ENCODE measurements around the gene TCF7L1. TPM values are rescaled to one million over a fixed set of nuclear protein-coding genes. Genes with fewer than 3 reads are reported as not detected.

The TCF7L1 gene
- total and polyA plus RNA-seq, 9 of the 15 experiments (the other 6 are each of a cell fraction or from before 2014, with no cell fraction given) = 0.03 to 0.11 (median 0.07) TPM; not detected in 5

DNA sequence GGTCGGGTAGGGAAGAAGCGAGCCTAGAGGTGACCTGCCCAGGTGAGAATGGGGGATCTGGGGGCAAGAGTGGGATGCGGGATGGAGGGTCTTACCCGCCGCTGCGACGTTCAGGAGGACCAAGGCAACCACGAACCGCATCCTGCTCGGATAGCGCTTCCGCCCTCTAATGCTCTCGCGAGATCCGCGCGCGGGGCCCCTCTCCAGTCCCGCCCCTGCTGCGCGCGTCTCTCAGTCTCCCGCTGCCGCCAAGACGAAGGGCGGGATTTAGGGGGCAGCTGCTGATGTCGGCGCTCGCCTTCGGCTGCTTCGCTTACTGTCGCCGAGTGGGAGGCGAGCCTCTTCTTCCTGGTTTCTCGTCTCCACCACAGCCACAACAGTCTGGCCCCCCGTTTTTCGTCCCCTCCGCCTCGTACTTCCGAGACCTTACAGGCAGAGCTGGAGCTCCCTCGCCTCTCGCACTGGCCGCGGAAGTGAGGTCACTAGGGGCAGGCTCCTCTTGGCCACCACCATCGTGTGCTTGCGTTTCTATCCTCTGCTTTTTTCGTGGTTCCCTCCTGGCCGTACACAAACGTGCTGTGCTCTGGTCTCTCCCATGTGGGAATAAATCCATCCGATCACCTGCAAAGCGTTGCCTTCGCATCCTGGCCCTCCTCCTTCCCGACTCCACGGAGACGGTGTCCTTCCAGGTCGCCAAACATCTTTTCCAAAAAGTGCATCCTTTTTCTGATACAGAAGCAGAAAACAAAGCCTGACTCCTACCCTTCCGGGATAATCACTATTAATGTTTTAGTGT is 194.8 kb downstream of the TCF7L1 start, which contains the start of gene TGOLN2 (continued):
- TF ChIP-seq ZNF586 (CRISPR knock-in tag; conservative IDR thresholded peaks at IDR 0.05) = no peak
- TF ChIP-seq, protein P1, sequence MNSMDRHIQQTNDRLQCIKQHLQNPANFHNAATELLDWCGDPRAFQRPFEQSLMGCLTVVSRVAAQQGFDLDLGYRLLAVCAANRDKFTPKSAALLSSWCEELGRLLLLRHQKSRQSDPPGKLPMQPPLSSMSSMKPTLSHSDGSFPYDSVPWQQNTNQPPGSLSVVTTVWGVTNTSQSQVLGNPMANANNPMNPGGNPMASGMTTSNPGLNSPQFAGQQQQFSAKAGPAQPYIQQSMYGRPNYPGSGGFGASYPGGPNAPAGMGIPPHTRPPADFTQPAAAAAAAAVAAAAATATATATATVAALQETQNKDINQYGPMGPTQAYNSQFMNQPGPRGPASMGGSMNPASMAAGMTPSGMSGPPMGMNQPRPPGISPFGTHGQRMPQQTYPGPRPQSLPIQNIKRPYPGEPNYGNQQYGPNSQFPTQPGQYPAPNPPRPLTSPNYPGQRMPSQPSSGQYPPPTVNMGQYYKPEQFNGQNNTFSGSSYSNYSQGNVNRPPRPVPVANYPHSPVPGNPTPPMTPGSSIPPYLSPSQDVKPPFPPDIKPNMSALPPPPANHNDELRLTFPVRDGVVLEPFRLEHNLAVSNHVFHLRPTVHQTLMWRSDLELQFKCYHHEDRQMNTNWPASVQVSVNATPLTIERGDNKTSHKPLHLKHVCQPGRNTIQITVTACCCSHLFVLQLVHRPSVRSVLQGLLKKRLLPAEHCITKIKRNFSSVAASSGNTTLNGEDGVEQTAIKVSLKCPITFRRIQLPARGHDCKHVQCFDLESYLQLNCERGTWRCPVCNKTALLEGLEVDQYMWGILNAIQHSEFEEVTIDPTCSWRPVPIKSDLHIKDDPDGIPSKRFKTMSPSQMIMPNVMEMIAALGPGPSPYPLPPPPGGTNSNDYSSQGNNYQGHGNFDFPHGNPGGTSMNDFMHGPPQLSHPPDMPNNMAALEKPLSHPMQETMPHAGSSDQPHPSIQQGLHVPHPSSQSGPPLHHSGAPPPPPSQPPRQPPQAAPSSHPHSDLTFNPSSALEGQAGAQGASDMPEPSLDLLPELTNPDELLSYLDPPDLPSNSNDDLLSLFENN (IDR thresholded peaks at IDR 0.05; ENCODE audit: low read depth in 2 of 2, low read length in 2 of 2) = peak in 1 of 2 experiments; percentile 48; a peak in 1 of 4 replicates
- TF ChIP-seq BHLHE40 (IDR thresholded peaks at IDR 0.05; ENCODE audit: low read length) = 0 out of 2 replicates have a peak, but pooled peaks have one; percentile 8
- TF ChIP-seq PCBP2 (IDR thresholded peaks at IDR 0.05; ENCODE audit: low read depth, low read length, poor library complexity, severe bottlenecking) = no peak
- no peak for TF ChIP-seq ZNF76 (CRISPR knock-in tag; IDR thresholded peaks at IDR 0.05; ENCODE audit: borderline replicate concordance)
- TF ChIP-seq, protein P2, sequence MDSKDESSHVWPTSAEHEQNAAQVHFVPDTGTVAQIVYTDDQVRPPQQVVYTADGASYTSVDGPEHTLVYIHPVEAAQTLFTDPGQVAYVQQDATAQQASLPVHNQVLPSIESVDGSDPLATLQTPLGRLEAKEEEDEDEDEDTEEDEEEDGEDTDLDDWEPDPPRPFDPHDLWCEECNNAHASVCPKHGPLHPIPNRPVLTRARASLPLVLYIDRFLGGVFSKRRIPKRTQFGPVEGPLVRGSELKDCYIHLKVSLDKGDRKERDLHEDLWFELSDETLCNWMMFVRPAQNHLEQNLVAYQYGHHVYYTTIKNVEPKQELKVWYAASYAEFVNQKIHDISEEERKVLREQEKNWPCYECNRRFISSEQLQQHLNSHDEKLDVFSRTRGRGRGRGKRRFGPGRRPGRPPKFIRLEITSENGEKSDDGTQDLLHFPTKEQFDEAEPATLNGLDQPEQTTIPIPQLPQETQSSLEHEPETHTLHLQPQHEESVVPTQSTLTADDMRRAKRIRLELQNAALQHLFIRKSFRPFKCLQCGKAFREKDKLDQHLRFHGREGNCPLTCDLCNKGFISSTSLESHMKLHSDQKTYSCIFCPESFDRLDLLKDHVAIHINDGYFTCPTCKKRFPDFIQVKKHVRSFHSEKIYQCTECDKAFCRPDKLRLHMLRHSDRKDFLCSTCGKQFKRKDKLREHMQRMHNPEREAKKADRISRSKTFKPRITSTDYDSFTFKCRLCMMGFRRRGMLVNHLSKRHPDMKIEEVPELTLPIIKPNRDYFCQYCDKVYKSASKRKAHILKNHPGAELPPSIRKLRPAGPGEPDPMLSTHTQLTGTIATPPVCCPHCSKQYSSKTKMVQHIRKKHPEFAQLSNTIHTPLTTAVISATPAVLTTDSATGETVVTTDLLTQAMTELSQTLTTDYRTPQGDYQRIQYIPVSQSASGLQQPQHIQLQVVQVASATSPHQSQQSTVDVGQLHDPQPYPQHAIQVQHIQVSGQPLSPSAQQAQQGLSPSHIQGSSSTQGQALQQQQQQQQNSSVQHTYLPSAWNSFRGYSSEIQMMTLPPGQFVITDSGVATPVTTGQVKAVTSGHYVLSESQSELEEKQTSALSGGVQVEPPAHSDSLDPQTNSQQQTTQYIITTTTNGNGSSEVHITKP (IDR thresholded peaks at IDR 0.05; ENCODE audit: partially characterized antibody) = peak; percentile 50
- no peak for TF ChIP-seq CHD1 (IDR thresholded peaks at IDR 0.05; ENCODE audit: low read length)
- 0 out of 2 replicates have a peak, but pooled peaks have one; percentile 4 for TF ChIP-seq KLF6 (CRISPR knock-in tag; IDR thresholded peaks at IDR 0.05; ENCODE audit: borderline replicate concordance)
- TF ChIP-seq, protein P3, sequence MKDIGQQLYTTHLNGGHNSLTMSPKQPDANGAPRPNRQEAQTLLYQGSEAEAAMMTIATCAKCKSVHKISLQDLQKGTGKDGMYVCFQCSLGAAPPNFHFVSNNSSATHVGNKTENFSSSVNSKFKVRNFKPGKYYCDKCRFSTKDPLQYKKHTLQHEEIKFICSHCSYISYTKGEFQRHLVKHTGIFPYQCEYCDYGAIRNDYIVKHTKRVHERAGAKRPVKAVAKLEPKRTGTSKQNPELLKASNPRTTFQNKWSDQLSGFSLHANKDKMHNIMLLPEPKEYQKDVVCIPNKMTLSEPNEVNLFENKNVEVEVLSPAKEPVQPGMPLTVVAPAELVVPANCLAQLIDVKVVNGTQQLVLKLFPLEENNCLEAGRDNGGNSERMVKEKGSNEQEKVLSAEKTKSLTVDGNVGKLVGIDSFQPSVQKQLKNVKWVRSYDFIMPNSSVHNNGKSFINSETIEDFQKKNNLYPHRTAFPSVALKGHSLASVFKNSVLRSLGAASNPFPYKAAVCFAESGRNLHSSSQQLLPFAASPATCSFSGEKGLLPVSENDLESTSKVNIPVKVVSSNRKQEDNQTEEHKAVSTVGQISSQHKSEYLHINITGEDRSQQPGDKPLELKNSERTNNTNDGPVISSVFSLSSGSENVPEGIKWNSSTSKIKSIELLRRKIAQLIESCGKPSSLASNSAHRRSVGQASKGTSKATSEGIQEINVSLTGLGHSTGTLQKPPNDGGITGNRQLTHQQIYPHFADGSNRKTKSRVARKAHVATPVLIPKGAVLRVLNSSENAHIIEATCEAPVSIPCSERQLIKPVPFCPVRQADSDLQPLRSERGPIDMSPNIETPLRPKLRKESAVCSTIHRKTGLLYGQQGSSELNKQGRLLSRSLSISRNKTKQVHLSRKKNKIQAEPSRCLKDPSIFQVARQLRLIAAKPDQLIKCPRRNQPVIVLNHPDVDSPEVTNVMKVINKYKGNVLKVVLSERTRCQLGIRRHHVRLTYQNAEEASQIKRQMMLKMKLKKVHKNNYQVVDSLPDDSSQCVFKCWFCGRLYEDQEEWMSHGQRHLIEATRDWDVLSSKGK (CRISPR knock-in tag; IDR thresholded peaks at IDR 0.05) = no peak
- TF ChIP-seq MIER1 (IDR thresholded peaks at IDR 0.05; ENCODE audit: low read depth) = no peak
- TF ChIP-seq, protein P4, sequence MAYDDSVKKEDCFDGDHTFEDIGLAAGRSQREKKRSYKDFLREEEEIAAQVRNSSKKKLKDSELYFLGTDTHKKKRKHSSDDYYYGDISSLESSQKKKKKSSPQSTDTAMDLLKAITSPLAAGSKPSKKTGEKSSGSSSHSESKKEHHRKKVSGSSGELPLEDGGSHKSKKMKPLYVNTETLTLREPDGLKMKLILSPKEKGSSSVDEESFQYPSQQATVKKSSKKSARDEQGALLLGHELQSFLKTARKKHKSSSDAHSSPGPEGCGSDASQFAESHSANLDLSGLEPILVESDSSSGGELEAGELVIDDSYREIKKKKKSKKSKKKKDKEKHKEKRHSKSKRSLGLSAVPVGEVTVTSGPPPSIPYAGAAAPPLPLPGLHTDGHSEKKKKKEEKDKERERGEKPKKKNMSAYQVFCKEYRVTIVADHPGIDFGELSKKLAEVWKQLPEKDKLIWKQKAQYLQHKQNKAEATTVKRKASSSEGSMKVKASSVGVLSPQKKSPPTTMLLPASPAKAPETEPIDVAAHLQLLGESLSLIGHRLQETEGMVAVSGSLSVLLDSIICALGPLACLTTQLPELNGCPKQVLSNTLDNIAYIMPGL (CRISPR knock-in tag; IDR thresholded peaks at IDR 0.05) = no peak; the same call in none of the 2 replicates
- TF ChIP-seq DACH1 (IDR thresholded peaks at IDR 0.05; ENCODE audit: partially characterized antibody) = no peak
- TF ChIP-seq HDAC6 (IDR thresholded peaks at IDR 0.05; ENCODE audit: low read depth, low read length) = no peak
- no peak for TF ChIP-seq CBFA2T3 (IDR thresholded peaks at IDR 0.05)

Data from K562 (cell line).